Uterus (tissue), 4 donors: ENCODE measurements around the gene FABP7. TPM values are rescaled to one million over a fixed set of nuclear protein-coding genes. Genes with fewer than 3 reads are reported as not detected.

Experiments
- DNase-seq, 2 donors: peaks; one replicate each; pipeline ENCODE4 v3.0.0-alpha.2; 2019 to 2020
- H3K27ac ChIP-seq, 2 donors: fragments of 200-600 bp; sonication (generic); 1 replicate in 1 of 2; 2 replicates in 1 of 2; pipeline ENCODE4 v1.5.1; 2016 to 2018
- H3K27me3 ChIP-seq, 2 donors: fragments of 200-600 bp; sonication (generic); one replicate each; pipeline ENCODE4 v1.5.1; 2018 to 2019; ENCODE audit warnings: control low read depth in 1 of 2
- H3K36me3 ChIP-seq, 2 donors: fragments of 200-600 bp; sonication (generic); one replicate each; pipeline ENCODE4 v1.5.1; 2019; ENCODE audit warnings: control low read depth in 1 of 2
- H3K4me1 ChIP-seq, 2 donors: fragments of 200-600 bp; sonication (generic); one replicate each; pipeline ENCODE4 v1.5.1; 2018 to 2019; ENCODE audit warnings: control low read depth in 1 of 2
- H3K4me3 ChIP-seq, 2 donors: fragments of 200-600 bp; sonication (generic); 1 replicate in 1 of 2; 2 replicates in 1 of 2; pipeline ENCODE4 v1.5.1; 2018 to 2019; ENCODE audit warnings: mild to moderate bottlenecking in 1 of 2
- H3K9me3 ChIP-seq, 2 donors: fragments of 200-600 bp; sonication (generic); one replicate each; pipeline ENCODE4 v1.5.1; 2019; ENCODE audit warnings: control low read depth in 1 of 2
- POLR2A ChIP-seq, 2 donors: fragments of 450-650 bp; IDR thresholded peaks; one replicate each; pipeline ENCODE4 v1.6.1; 2016; ENCODE audit warnings: antibody characterized with exemption in 2 of 2, mild to moderate bottlenecking in 1 of 2, moderate library complexity in 1 of 2
- intact Hi-C: fragments of 100-400 bp; cut with DNase I; formaldehyde crosslinking; loops from one replicate; pipeline ENCODE4 v1.15.1; 2023; ENCODE audit warnings: low total_unique reads
- total RNA-seq, 4 donors: library from RNA; depleted of rRNA in 3 of 4; stranded (reverse); fragments of >200 nt in 3 of 4; gene quantifications; one replicate each; pipeline versions ENCODE4 v1.1.0 to v1.2.4, GENCODE V29; 2014 to 2023
- TF ChIP-seq, protein P1 (sequence below), 4 experiments: fragments of 200-600 bp in 2 of 4; fragments of 450-650 bp in 2 of 4; sonication (generic) in 2 of 4; IDR thresholded peaks; one replicate each; pipeline ENCODE4 v1.5.1; 2016 to 2019; ENCODE audit warnings: antibody characterized with exemption in 4 of 4, mild to moderate bottlenecking in 2 of 4, moderate library complexity in 1 of 4
- donor health status: DM: yes; HTN: yes; CAD: no.

The FABP7 gene
- total RNA-seq, 4 donors from 2014 or later = 0.76 TPM; not detected in 3

DNA sequence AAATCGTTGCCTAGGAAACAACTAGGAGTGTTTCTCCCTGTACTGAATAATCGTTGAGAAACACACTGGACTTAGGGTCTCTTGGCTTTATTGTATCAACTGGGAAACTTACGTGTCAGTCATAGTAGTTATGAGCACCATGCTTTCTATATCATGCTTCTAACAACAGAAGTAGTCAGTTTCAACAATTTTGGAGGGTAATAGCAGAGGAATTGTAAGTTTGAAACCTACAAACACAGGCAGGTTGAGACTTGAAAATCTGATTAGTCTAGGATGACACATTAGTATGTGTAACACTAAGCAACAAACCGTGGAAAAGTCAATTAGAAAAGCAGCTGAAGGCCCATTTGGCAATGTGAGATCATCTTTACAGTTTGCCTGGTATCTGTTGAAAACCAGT is 43.9 kb upstream of the FABP7 start:
- Histone ChIP-seq H3K27ac (peak overlapping the region; percentile 10 to 27), H3K4me1 (no peaks in the 10 kb centered on the region), H3K36me3 (no peaks in the 10 kb centered on the region), H3K27me3 (no peaks in the 10 kb centered on the region), H3K9me3 (no peaks in the 10 kb centered on the region), H3K4me3 (no peak overlapping the region)
- DNase-seq = no peak
- intact Hi-C loops = no loop called here
- TF ChIP-seq POLR2A (IDR thresholded peaks at IDR 0.05) = no peak
- TF ChIP-seq, protein P1, sequence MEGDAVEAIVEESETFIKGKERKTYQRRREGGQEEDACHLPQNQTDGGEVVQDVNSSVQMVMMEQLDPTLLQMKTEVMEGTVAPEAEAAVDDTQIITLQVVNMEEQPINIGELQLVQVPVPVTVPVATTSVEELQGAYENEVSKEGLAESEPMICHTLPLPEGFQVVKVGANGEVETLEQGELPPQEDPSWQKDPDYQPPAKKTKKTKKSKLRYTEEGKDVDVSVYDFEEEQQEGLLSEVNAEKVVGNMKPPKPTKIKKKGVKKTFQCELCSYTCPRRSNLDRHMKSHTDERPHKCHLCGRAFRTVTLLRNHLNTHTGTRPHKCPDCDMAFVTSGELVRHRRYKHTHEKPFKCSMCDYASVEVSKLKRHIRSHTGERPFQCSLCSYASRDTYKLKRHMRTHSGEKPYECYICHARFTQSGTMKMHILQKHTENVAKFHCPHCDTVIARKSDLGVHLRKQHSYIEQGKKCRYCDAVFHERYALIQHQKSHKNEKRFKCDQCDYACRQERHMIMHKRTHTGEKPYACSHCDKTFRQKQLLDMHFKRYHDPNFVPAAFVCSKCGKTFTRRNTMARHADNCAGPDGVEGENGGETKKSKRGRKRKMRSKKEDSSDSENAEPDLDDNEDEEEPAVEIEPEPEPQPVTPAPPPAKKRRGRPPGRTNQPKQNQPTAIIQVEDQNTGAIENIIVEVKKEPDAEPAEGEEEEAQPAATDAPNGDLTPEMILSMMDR (IDR thresholded peaks at IDR 0.05) = no peak

GRCh38 chr6:122736163-122736562 is 43.4 kb upstream of the FABP7 start:
- H3K4me1 ChIP-seq = no peaks in the 10 kb centered on the region
- no peak for DNase-seq
- H3K4me3 ChIP-seq = no peak overlapping the region
- no peaks in the 10 kb centered on the region for H3K27me3 ChIP-seq
- no peaks in the 10 kb centered on the region for H3K36me3 ChIP-seq
- H3K9me3 ChIP-seq = no peaks in the 10 kb centered on the region
- peak overlapping the region in 1 of 2 donors; percentile 49 for H3K27ac ChIP-seq
- TF ChIP-seq, protein P1 (IDR thresholded peaks at IDR 0.05) = no peak
- no peak for TF ChIP-seq POLR2A (IDR thresholded peaks at IDR 0.05)
- intact Hi-C loops = no loop called here

- DNase-seq = no peak
- Histone ChIP-seq H3K27ac (peak overlapping the region in 1 of 2 donors; percentile 49), H3K27me3 (no peaks in the 10 kb centered on the region), H3K4me3 (no peak overlapping the region), H3K4me1 (no peaks in the 10 kb centered on the region), H3K36me3 (no peaks in the 10 kb centered on the region), H3K9me3 (no peaks in the 10 kb centered on the region)
- TF ChIP-seq POLR2A (IDR thresholded peaks at IDR 0.05) = no peak
- TF ChIP-seq, protein P1 (IDR thresholded peaks at IDR 0.05) = no peak
- intact Hi-C loops = no loop called here
Observed at GRCh38 chr6:122736616-122737015, 42.9 kb upstream of the FABP7 start.

DNA sequence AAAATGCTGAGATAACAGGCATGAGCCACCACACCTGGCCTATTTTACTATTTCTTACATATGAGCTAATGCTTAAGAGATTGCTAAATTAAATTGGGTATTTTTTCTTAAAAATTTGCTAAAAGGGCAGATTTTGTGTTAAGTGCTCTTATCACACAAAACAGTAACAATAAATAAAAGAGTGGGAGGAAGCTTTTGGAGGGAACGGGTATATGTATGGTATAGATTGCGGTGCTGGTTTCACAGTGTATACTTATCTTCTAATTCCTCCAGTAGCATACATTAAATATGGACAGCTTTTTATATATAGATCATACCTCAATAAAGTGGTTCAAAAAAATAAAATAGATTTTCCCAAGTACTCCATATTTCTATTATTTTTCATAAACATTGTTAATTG is 39.4 kb upstream of the FABP7 start:
- Histone ChIP-seq H3K36me3 (no peaks in the 10 kb centered on the region), H3K27ac (no peak overlapping the region), H3K4me1 (no peaks in the 10 kb centered on the region), H3K9me3 (no peaks in the 10 kb centered on the region), H3K27me3 (no peaks in the 10 kb centered on the region), H3K4me3 (no peak overlapping the region)
- intact Hi-C loops = no loop called here
- no peak for TF ChIP-seq POLR2A (IDR thresholded peaks at IDR 0.05)
- TF ChIP-seq, protein P1 (IDR thresholded peaks at IDR 0.05) = no peak
- no peak for DNase-seq

DNA sequence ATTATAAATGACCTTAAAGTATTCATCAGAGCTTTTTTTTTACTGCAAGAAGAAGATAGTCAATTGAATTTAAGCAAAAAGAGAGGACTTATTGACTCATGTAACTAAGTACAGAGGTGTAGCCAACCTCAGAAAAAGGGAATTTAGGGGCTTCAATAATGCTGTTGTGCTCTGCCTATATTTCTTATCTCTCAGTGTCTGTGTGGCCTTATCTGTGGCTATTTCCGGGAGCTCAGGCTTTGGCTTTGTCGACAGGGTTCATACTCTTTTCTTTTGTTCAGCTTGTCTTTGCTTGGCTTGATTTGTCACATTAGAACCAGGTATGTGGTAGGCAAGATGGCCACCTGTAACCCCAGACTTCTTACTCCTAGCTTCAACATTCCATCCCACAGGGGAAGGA is 38.6 kb upstream of the FABP7 start:
- Histone ChIP-seq H3K36me3 (no peaks in the 10 kb centered on the region), H3K27me3 (no peaks in the 10 kb centered on the region), H3K27ac (no peak overlapping the region), H3K4me3 (no peak overlapping the region), H3K9me3 (no peaks in the 10 kb centered on the region), H3K4me1 (no peaks in the 10 kb centered on the region)
- TF ChIP-seq, protein P1 (IDR thresholded peaks at IDR 0.05) = no peak
- TF ChIP-seq POLR2A (IDR thresholded peaks at IDR 0.05) = no peak
- intact Hi-C loops = no loop called here
- no peak for DNase-seq
